ENCODE results near the gene ZBTB12.
A peak's percentile ranks its signal among the peaks of the same experiment; 100 is the strongest.
"Not testable (repeated sequence)": the region's sequence is repeated elsewhere in the genome, so short reads cannot be mapped to it uniquely, and the experiment has no call there.

ZBTB12 gene

DNA sequence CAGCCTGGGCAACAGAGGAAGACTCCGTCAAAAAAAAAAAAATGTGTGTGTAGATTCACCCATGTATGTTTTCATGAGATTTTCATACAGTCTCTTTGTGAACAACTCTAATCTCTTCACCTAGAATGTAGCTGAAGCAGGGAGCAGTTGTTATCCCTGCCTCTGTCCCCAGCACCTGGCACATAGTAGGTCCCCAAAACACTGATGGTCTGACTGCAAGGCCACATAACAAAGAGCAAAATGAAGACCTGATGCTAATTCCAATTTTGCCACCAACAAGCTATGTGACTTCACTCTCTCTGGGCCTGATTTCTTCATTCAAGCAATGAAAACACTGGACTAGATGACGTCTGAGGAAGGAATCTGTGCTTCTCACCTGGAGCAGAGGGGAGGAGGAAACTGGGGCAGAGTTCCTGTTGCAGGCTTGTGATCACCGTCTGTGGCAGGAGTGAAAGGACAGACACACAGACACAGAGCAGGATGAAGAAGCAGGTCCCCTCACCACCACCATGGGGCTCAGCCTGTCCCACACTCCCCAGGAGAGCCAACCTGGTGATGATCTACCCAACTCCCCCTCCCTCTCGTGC lies 27.7 kb downstream of the ZBTB12 start:
- DNase-seq, result no peak

DNA sequence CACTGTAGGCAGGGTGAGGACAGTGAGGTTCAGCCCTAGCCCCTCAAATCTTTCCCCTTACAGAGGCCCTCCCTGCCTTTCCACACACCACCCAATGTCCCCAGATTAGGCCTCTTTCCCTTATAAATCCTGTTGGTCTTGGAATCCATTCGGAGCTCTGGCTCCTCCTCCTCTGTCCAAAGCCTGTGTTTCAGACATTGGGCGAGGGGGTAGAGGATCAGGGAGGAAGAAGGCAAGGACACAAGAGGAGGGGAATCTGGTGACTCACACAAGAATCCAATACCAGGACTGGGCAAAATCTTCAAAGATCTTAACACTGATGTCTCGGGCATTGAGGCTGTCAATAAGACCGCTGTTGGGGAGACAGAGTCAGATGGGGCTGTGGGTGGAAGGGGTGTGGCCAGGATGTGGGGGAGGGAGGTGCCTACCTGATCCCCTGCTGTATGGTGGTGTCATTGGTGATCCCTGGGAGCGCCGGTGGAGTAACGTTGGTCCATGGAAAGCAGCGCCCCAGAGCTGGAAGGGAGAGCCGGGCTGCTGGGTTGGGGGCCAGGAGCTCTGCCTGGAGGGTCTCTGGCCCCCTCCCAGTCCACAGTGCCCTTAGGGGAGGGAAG lies 30.7 kb downstream of the ZBTB12 start:
- DNase-seq, result no peak

DNA sequence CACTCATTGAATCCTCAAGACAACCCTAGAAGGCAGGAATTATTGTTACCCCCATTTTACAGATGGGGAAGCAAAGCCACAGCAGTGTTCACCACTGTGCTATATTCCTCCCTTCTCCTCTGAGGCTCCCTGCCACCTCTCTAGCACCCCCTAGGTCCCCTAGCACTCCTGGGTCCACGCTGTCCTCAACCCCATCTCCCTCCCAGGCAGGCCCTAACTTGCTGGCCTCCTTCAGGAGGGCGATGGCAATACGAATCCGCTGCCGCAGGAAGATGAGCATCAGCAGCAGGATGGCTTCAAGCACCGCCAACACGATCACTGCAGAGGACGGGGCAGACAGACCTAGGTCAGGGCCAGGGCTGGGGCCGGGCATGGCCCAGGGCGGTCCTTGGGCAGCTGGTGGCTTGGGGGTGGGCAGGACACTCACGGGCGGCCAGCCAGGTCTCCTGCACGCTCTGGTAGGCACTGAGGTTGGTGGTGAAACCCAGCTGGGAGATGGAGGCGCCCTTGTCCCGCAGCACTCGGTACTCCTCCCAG lies 31.4 kb downstream of the ZBTB12 start:
- no peak for DNase-seq

DNA sequence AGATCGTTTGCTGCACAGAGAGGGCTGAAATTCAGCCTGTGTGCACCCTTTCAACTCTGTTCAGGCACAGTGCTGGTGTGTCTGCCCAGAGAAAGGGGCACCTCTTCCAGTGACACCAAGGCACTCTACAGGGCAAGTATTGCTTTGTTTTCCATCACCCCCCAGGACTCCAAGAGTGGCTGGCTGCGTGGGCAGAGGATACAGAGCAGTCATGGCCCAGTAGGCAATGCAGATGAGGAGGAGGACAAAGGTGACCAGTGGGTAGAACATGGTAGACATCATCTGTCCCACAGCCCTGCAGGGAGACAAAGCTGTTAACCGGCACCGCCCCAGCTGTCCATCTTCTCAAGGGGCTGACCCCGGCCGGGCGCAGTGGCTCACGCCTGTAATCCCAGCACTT lies 32.5 kb downstream of the ZBTB12 start:
- DNase-seq, result no peak

DNA sequence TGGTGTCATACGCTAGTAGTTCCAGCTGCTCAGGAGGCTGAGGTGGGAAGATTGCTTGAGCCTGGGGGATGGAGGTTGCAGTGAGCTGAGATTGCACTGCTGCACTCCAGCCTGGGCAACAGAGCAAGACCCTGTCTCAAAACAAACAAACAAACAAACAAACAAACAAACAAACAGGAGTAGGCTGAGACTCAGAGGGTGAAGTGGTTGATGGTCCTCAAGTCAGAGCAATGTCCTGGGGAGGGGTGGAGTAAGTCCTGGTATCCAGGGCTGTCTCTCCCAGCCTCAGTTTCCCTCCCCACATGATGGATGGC lies 33.3 kb downstream of the ZBTB12 start:
- DNase-seq, result not testable (repeated sequence)

DNA sequence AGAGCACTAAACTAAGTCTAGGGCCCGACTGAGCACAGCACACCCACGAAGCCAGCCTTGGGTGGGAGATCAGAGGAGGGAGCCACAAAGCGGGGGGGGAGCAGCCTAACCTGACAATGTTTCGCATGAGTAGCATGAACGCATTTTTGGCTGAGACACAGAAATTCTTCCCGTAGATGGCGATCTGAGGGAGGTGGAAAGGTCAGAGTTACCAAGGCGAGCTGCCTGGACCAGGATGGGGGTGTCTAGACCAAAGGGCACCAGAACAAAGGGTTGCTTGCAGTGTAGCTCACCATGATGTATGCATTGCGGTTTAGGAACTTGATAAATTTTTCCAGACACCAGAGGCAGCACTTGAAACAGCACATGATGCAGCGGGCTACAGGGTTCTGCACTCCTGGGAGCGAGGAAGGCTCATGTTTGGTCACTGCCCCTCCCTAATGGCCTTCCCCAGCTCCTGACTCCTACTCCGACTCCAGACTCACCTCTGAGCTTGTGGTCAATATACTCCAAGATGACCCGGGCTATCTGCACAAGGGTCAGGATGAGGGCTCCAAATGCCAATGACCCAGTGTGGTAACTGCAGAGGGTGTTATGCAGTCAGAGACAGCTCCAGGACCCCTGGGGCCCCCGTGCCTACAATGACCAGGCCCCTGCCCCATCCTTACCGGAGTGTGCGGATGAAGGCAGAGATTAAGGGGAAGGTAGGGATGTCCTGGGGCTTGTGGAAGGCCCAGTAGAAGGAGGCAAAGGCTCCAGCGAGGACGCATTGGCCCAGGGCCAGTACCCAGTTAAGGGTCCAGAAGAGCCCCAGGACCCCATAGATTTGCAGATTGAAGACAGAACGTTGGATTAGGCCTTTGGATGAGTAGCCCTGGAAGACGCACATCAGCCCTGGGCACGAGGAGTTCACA lies 36.4 kb downstream of the ZBTB12 start:
- DNase-seq, result no peak

DNA sequence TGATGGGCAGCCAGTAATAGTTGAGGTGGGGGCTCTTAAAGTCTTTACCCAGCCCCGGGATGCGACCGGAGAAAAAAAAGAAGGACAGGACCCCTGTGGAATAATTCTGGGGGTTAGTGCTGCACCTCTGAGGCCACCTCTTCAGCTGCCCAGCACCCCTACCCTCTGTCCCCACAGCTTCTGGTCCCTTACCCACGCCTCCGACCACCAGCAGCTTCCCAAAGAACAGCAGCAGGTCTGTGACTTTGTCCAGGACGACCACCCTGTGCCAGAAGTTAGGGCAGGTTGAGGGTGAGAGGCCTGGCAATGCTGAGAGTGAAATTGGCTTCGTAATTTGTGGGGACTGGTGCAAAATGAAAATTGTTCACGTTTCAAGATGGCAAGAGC lies 37.1 kb downstream of the ZBTB12 start:
- no peak for DNase-seq

DNA sequence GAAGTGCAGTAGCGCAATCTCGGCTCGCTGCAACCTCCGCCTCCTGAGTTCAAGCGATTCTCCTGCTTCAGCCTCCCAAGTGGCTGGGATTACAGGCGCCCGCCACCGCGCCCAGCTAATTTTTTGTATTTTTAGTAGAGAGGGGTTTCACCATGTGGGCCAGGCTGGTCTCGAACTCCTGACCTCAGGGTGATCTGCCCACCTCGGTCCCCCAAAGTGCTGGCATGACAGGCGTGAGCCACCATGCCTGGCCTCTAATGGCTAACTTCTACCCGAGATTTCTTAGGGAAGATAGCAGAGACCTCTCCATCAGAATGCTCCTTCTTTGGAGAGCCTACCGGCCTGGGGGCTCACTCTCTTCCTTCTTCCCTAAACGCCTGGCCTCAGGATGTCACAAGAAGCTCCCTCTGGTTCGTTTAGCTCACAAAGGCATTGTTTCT lies 37.7 kb downstream of the ZBTB12 start:
- DNase-seq, result not testable (repeated sequence)

DNA sequence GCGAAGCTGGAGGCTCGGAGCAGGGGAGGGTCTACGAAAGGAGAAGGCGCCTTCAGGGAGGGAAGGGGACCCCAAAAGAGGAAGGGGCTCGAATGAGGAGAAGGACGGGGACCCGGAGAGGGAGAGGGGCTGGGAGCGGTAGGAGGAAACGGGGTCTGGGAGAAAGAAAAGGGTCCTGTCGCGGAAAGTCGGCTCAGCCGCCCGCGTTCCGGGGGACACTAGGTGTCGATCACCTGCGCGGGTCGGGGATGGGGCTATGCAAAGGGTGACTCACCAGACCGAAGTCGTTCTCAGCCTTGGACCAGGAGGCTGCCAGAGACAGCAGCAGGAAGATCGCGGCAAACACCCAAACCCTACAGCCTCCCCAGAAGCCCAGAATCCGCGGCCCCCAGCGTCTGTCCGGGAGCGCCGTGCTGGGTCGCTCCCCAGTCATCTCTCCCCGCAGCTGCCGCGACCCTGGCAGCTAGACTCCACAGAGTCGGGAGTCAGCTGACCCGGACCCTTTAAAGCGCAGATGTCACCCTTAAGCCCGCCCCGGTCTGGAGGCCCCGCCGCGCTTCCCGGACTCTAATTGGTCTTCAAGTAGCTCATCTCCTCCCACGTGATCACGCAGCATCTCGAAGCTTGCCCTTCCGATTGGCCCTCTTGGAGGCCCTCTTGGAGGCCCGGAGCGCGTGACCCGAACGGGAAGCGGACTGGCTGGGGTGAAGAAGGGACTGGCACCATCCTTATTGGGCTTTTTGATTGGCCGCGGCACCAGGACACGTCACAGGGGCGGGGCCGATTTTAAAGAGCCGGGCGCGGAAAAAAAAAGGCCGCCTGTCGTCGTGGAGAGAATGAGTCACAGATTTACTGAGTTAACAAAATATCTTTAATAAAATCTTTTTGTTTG lies 39.3 kb downstream of the ZBTB12 start, which contains the start of gene NEU1:
Gene NEU1 (minus strand): TSS at position 478 of the 892 bp plus-strand sequence. CDS start 45 bp downstream, at position 433.
- DNase-seq, result peak; percentile 100

DNA sequence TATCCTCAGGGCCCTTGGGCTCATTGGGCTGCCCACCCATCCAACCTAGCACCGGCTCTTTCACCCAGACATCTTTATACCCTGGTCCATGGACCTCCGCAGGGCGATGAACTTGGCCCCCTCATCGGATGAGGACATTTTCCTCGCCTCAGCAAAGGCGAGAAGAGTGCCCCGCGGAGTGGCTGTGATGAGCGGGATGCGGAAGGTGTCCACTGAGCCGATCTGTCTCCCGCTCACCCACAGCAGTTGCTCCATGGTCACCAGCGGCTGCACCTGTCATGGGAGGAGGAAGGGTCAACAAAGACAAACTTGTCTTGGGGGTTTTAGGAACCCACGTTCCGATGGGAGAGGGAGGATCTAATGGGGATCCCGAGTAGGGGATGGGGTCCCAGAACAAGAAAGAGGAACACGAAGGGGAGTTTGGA lies 40.0 kb downstream of the ZBTB12 start:
- no peak for DNase-seq

DNA sequence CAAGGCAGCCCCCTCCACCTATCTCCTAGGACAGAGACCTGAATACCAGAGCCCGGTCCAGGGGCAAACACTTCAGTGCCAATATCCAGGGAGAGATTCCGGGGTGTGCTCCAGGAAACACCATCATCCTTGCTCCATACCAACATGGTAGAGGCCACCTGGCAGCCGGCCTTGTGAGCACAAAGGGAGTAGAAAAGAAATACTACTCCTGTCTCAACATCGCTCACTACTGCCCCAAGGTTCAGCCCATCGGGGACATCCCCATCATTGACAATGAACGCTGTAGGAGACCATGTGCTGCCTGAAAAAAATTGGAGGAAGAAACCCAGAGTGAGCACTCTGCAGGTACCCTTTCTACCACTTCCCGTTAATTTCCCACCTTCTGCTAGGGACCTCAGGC lies 40.7 kb downstream of the ZBTB12 start:
- DNase-seq, result no peak

DNA sequence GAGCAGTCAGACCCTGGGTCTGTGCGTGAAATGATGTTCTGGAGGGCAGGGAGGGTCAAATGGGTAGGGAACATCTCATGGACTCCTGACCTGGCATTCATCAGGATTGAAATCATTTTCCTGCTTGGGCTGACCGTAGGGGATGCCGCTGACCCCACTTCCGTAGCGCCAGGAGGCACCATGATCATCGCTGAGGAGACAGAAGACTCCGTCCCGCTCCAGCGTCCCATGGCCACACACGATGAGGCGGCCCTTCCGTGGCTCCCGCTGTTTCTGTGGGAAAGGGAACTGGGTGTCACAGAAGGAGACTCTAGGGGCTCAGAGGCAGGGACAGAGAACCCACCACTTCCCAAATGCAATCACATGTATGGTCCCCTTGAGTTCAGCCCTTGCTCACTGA lies 41.5 kb downstream of the ZBTB12 start:
- no peak for DNase-seq

DNA sequence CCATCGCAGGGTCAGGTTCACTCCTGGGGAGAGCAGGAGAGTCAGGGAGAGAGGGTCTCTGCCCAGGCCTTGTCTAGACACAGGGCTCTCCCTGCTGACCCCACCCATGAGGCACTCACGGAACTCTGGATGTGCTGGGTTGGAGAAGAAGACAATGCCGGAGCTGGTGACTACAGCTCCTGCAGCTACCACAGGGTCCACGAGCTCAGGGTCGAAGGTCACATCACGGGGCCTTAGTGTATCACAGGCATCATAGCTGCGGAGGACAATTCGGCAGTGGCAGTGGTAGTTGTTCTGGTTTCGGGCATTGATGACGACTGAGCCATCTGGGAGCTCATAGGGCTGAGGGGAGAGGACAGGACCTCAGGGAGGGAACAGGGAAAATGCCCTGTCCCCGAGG lies 42.0 kb downstream of the ZBTB12 start:
- DNase-seq, result no peak

DNA sequence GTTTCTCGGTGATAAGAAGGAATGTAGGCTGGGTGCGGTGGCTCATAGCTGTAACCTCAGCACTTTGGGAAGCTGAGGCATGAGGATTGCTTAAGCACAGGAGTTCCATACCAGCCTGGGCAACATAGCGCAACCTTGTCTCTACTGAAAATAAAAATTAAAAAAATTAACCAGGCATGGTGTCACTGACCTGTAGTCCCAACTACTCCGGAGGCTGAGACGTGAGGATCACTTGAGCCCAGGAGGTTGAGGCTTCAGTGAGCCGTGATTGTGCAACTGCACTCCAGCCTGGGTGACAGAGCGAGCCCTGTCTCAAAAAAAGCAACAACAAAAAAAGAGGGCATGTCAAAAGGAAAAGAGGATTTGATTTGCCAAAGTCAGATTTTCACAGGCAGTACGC lies 43.2 kb downstream of the ZBTB12 start:
- DNase-seq, result no peak

DNA sequence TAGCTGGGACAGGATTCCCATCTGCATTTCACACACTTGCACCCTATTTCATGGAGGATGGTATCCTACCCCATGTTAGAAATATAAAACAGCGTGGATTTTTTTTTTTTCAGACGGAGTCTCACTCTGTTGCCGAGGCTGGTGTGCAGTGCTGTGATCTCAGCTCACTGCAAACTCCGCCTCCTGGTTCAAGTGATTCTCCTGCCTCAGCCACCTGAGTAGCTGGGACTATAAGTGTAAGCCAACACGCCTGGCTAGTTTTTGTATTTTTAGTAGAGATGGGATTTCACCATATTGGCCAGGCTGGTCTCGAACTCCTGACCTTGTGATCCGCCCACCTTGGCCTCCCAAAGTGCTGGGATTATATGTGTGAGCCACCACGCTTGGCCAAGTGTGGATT lies 44.1 kb downstream of the ZBTB12 start:
- DNase-seq, result not testable (repeated sequence)

DNA sequence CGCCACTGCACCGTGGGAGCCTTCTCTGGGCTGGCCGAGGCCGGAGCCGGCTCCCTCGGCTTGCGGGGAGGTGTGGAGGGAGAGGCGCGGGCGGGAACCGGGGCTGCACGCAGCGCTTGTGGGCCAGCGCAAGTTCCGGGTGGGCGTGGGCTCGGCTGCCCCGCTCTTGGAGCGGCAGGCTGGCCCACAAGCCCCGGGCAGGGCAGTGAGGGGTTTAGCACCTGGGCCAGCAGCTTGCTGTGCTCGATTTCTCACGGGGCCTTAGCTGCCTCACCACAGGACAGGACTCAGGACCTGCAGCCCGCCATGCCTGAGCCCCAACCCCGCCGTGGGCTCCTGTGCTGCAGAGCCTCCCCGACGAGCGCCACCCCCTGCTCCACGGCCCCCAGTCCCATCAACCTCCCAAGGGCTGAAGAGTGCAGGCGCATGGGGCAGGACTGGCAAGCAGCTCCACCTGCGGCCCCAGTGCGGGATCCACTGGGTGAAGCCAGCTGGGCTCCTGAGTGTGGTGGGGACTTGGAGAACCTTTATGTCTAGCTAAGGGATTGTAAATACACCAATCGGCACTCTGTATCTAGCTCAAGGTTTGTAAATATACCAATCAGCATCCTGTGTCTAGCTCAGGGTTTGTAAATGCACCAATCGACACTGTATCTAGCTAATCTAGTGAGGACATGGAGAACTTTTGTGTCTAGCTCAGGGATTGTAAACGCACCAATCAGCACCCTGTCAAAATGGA lies 49.7 kb downstream of the ZBTB12 start:
- DNase-seq, result not testable (repeated sequence)

DNA sequence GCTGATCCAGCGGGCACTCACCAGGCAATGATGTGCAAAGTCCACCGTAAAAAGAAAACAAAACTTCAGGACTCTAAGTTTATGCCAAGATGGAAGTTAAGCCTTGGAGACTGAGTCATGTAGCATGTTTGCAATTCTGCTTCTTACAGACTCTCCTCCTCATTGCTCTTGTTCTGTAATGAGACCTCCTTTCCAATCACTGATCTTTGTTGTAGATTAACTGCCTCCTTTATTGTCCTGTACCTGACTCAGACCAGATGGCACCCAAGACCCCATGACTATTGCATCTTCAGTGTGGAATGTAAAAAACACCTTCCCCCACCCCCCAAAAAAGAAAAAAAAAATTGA lies 50.4 kb downstream of the ZBTB12 start:
- DNase-seq, result no peak

DNA sequence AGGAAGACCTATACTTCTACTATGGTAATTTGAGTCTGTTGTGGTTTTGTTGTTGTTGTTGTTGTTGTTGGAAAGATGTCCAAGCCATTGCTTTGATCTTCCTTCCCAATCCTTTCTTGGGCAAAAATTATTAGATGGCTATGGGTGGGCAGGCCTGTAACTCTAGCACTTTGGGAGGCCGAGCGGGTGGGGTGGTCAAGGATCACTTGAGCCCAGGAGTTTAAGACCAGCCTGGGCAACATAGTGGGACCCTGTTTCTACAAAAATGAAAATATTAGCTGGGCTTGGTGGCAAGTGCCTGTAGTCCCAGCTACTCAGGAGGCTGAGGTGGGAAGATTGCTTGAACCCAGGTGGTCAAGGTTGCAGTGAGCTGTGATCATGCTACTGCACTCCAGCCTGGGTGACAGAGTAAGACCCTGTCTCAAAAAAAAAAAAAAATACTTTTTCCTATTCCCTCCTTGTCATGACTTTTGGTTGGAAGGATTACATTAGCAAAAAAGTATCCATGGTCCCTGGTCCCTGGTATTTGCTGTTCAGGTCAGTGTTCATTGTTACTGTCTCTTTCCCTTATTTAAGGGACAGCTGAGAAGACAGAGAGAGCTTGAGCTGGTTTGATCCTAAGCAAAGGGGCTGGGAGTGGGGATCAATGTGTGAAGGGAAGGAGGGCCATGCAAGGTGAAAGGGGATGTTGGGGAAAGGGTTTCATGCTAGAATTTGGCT lies 51.0 kb downstream of the ZBTB12 start:
- no peak for DNase-seq
